Activated gamma-delta T cell treated with anti-CD3 and anti-CD28 coated beads, Interleukin-2, amount 50 U/mL, for 16 hours (primary cell): ENCODE results near the gene STRIP1.
A peak's percentile ranks its signal among the peaks of the same experiment; 100 is the strongest.

Experiments
- DNase-seq: peaks from one replicate; pipeline ENCODE4 v3.0.0-alpha.2; 2020; ENCODE audit warnings: low read depth

STRIP1 gene, protein sequence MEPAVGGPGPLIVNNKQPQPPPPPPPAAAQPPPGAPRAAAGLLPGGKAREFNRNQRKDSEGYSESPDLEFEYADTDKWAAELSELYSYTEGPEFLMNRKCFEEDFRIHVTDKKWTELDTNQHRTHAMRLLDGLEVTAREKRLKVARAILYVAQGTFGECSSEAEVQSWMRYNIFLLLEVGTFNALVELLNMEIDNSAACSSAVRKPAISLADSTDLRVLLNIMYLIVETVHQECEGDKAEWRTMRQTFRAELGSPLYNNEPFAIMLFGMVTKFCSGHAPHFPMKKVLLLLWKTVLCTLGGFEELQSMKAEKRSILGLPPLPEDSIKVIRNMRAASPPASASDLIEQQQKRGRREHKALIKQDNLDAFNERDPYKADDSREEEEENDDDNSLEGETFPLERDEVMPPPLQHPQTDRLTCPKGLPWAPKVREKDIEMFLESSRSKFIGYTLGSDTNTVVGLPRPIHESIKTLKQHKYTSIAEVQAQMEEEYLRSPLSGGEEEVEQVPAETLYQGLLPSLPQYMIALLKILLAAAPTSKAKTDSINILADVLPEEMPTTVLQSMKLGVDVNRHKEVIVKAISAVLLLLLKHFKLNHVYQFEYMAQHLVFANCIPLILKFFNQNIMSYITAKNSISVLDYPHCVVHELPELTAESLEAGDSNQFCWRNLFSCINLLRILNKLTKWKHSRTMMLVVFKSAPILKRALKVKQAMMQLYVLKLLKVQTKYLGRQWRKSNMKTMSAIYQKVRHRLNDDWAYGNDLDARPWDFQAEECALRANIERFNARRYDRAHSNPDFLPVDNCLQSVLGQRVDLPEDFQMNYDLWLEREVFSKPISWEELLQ

DNA sequence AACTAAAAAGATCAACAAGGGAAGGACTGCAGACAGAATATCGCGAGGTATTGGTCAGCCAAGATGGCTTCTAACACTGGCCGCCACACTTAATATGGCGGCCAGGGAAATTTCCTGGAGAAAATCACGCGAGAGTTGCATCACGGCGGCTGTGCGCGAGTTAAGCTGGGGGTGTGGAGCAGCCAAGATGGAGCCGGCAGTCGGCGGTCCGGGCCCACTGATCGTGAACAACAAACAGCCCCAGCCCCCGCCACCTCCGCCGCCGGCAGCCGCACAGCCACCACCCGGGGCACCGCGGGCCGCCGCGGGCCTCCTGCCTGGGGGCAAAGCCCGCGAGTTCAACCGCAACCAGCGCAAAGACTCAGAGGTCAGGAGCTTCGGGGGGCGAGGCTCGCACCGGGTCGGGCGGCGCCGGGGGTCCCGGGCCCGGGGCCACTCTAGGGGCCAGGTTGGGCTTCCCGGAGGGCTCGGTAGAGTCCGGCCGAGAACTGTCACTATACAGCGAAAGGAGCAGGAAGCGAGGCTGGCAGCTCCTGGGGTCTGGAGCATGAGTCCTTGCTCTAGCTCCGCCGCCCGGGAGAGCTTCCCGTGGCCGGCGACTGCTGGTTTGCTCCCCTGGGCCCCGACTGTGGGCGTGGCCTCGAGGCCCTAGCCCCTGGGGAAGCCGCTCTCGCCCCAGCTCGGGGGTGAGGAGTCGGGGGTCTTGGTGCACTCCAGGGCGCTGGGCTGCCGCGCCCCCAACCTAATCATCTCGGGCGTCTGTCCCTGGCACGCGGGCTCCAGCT is at the start of gene STRIP1:
TSS of gene STRIP1 (plus strand) at position 174 of the 785 bp plus-strand sequence. CDS start at position 188, 14 bp downstream.
- peak; percentile 85 for DNase-seq

DNA sequence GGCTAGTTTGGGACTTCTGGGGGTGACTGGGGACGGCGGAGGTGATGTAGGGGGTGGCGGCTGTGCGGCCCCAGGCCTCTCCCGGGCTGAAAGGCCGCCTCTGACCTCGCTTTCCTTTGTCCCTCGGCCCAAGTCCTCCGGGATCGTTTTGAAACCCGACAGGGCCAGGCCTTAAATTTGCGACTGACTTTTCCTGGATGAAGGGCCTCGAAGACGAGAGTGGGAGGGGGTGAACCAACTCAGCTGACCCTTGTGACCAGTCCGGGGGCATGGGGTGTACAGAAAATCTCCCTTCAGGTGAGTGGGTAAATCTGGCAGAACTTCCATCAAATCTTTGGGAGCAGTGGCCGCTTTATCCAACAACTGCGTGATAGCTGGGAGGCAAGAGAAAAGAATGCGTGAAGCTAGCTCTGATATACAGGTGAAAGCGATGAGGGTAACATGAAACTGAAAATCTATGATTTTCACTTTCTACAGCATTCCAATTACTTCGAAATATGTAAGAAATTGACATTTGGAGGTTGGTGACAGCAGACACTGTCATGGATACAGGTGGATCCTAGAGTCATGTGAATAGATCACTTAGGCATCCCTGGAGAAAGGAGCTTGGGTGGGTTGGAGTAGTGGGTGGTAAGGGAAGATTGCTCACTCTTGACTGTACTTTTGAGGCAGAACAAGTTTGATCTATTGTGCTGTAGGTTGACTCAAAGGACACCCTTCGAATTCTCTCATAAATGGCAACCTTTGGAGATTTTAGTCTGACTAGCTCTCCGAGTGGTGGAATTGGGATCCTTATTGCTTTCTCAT is 49.0 kb upstream of the STRIP1 start:
- no peak for DNase-seq

DNA sequence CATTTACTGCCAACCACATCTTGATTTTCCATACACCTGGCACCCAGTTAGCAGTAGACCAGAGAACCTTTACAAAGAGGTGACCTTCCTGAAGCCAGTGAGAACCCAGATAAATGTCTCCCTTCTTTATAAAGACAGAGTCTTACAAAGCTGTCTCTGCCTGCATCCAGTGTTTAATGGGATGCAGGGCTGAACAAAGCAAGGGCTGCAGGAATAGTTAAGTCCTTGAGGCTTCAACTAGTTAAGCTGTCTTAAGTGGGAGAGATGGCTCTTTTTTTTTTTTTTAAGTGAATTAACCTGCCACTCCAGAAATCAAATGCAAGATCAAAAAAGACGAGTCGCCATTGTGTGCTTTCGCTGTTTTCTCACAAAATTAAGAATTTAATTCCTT is 48.4 kb upstream of the STRIP1 start:
- no peak for DNase-seq

DNA sequence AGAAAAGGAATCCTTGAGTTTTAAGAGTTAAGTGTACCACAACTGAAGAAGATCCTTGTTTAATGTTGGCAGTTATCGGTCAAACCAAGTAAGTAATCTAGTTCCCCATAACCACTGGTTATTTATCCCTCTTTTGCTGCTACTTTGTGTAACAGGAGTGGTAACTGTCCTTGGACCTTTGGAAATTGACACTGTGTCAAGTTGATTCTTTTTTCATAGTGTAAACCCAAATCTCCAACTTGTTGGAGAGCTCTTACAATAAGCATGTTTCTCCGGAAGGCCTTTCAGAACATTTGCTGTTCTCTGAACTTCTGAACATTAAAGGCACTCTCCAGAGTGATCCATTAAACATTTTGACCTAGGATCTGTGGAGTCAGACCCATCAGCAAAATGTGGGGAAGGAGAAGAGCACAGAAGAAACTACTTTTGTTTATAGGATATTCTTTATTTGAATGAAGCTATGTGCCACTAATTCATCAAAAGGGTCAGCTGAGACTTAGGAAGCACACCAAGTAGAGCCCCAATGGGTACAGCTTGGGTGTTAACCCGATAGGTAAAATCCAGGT is 46.0 kb upstream of the STRIP1 start:
- DNase-seq = no peak

DNA sequence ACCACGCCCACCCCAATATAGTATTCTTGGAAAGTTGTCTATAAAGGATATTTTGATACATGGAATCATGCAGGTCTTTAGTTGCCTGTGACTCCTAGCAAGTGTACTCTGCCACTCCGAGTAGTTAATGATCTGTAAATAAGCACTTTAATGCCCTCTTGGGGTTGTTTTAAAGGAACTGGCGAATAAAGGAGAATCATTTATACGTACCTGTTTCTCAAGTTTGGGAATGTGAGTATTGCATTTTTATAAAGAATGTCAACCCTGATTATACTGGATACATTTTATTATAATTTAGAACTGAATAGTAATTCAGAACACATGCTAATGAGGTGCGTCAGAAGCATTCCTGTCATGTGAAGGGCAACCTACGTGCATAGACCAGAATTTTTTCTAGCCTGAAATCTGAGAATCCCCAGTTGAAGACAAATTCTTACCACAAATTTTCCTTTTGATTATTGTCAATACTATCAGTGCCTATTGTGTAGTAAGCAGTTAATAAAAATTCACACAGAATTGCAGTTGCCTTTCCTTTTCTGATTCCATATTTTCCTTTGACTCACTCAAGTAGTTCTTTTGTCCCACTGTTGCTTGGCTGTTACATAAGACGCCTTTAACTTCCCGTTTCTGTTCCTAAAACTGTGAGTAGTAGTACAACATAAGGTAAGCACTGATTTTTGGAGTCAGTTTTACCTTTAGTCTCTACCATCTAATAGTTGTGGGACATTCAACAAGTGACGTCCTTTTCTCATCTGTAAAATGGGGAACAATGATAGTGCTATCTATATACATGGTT is 44.7 kb upstream of the STRIP1 start:
- no peak for DNase-seq

DNA sequence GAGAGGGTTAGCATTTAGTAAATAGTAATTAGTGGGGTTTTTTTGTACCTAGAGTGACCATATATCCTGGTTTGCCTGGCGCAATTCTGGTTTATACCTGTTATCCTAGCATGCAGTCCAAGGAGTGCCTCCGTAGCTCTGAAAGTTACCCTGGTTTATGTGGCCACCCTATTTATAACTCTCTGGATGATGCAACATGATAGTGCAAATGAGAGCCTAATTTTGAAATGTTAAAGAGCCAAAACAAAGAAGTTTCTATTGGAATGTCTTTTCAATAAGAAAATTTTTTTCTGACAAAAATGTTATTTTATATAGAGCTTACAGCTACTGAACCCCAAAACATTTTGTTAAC is 44.1 kb upstream of the STRIP1 start:
- DNase-seq = no peak

DNA sequence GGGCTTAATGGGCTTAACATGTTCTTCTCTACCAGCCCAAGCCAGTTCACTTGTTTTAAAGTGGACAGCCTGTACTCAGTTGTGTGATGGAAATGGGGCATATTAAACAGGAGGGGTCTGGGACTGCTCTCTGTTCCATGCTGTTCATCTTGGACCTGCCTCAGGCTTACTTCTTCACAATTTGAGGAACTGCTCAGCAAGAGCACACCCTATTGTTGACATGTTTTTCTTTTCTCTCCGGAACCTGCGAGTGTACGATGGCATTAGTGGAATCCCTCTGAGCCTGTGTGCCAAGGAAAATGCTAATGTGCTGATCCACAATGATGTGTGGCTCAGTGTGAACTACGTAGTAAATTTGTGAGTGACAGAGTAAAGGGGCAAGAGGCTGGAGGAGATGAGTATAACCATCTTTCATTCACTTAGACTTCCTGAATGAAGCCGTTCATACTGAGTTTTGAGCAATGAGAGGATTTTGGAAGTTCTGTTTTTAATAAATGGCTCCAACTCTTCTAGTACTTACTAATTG is 43.0 kb upstream of the STRIP1 start:
- no peak for DNase-seq

DNA sequence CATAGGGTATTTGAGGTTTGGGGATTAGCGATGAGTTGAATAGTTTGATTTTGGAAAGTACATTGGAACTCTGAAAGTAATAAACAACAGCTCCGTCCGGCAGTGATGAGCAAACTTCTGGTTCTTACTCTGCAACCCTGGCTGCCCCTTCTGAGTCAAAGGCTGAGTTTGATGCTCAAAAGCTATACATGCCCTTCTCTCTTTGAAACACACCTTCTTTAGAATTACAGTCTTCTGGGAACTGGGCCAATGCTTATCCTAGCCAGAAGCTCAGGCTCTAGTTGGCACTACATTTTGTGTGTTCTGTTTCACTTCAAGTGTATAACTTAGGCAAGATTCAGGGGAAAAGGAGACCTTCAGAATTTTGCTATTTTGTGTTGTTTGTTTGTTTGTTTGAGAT is 40.5 kb upstream of the STRIP1 start:
- DNase-seq = no peak

DNA sequence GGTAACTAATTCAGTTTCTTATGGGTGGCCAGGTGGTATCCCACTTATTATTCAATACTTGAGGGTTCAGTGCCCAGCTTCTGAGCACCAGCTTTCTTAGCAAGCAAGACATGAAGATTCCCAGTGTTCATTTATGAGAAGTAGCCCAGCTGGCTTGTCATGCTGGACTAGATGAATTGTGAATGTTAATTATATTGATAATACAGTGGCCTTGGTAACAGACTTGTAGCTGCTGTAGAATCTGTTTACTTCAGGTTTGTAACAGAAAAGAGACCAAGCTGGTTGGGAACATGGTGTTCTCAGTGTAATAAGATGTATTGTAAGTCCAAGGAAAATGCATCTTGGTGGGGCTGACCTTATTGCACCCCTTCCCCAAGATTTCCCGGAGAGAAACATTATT is 39.8 kb upstream of the STRIP1 start:
- DNase-seq = no peak

DNA sequence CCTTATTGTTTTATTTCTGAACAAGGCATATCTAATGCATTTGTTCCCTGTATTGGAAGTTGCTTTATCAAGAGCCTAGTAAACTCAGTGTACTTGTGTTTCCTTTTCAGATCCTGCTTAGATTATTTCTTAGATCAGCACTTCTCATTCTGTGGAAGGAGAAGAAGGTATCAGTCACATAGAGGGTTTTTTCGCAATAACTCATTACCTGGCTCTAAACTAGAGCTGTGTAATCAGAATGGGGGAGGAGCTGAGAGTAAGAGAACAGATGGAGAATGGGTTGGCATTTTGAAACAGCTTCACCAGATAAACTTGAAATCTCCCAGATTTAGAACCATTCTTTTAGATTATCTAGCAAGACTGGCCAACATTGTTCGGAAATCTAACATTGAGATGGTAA is 38.9 kb upstream of the STRIP1 start:
- DNase-seq = no peak

DNA sequence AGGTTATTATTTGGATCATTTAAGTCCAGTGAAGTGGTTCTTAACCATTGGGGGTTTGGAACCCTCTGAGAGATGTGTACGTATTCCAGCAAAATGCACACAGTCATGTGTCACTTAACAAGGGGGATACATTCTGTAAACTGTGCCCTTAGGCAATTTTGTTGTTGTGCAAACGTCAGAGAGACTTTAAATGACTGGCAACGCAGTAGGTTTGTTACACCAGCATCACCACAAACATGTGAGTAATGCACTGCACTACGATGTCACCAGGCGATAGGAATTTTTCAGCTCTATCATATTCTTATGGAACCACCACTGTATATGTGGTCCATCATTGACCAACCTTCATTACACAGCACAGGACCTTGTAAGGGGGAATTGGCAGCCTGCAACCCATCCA is 37.9 kb upstream of the STRIP1 start:
- no peak for DNase-seq

DNA sequence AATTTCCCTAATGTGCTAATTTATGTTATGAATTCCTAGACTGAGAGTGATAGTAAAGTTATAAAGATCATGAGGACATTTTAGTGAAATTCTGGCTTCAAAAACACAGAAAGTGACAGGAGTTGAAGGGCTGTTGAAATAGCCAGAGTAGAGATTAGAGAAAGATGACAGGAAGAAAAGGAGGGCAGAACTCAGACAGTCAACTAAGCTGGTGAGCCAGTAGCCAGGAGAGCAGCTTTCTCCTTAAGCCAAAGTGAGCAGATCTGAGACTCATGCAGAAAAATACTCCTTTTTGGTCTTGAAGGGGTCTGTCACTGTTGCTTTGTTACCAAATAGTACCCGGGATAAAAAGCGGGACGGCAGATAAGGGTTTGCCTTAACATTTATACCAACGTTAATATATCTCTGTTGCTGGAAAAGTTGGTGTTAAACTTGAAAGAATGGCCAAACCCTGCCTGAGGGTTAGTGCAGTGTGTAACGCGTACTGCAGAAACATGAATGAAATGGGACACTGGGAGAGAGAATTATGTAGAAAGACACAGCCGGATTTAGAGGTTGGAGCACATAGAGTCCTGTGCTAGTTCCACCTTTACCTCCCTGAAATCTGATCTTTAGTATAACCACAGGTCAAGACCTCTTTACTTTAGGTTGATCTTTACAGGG is 37.1 kb upstream of the STRIP1 start:
- DNase-seq = no peak

DNA sequence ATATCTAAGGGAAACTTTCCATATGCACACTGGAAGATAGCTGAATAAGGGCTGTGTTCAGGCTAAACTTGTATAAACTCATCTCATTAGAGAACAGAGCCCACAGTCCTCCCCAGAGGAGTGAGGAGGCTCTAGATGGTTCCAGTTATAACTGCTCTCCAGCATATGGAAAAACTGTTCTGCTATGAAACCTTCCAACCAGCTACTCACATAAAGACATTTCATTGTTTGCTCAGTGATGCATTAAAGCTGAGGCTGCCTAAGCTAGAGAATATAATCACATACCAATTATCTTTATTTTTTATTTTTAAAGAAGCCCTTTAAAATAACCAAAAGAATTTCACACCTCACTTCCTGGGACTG is 36.6 kb upstream of the STRIP1 start:
- no peak for DNase-seq

DNA sequence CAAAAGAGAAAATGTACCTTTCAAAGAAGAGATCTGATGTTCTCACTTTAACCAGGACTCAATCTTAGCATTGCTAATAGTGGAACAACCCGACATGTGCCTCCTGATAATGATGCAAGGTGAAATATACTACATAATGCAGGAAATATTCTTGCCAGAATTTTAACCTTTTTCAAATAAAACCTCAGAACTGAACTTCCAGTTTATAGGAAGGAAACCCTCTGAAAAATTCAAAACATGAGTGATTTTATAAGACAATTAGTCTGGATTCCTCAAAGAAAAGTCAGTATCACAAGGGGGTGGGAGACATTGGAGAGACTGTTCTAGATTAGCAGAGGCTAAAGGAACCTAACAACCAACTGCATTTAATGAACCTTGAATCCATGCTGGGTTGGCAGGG is 31.7 kb upstream of the STRIP1 start:
- DNase-seq = no peak

DNA sequence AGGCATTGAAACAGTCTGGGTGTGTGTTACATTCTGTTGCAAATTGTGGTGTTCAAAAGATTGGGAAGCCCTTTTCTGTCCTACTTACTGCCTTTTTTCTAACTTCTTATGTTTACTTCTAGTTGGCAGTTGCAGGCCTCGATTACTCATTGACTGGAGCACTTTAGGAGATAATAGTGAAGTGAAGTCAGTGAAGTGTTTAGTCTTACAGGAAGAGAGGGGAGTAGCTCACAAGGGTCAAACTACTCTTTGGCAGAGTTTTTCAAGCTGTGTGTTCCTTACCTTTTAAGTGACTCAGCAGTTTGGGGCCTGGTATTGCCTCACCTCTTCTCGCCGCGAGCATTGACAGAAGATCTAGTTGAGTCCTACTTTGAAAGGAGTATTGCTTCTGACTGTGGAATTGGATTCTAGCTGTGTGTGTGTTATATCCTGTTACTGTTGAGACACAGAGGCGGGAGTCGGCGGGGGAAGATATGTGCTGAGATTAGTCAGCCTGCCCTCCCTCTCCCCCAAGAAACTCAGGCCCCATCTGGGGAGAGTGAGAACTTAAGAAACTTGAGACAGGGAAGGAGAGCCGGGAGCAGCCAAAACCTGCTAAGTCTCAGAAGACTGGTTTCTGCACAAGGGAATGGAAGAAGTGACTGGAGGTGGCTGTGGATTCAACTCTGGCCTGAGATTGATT is 30.5 kb upstream of the STRIP1 start:
- DNase-seq = no peak

DNA sequence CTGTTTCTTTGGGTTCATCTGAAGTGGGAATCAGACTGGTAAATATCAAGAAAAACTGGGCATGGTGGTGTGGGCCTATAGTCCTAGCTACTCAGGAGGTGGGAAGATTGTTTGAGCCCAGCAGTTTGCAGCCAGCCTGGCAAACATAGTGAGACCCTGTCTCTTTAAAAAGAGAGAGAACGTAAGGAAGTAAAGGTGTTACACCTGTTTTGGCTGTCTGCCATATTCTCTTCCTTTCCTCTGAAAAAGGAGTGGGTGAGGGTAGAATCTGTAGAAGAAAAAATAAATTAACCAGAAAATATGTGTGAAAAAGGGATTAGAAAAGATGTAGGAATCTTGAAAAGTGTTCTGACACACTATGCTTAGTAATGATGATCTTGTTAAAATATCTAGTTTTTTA is 29.8 kb upstream of the STRIP1 start:
- no peak for DNase-seq

DNA sequence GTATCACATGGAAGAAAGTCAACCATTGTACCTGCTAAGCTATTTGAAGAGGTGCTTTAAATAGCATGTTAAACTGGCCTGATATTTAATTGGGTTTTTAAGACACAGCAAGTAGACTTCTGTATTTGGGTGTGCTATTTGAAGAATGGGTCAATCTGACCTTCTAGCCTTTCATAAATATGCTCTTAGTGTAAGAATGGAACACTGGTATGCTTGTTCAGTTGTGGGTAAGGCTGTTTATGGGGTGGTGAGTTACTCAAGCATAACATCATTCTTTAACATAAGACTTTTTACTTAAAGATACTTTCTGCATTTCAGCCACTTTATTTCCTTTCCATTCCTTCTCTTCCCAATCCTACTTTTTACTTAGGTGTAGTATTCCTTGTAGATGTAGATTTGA is 28.5 kb upstream of the STRIP1 start:
- DNase-seq = no peak

DNA sequence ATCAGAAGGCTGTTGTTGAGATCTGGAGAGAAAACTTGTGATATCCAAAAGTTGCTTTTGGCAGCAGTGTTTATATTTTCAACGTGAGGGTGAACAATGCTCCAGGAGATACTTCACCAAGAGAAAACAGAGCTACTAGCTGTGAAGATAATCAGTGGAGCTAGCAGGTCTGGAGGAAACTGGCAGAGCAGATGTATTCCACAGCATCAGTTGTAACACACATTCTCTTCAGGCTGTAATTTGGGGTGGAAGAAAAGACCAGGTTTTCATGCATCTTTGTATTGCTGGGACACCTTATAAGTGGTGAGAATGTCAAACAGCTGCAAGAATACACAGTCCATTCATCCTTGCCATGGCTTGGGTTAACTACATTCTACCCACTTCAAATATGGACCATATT is 27.9 kb upstream of the STRIP1 start:
- DNase-seq = no peak
